Ovary (tissue), 9 donors: ENCODE data around the gene CRYGB. TPM values are rescaled to one million over a fixed set of nuclear protein-coding genes. Genes with fewer than 3 reads are reported as not detected.
"Not testable (repeated sequence)": the region's sequence is repeated elsewhere in the genome, so short reads cannot be mapped to it uniquely, and the experiment has no call there.

ENCODE experiments used
- DNase-seq, 5 donors: peaks; one replicate each; pipeline ENCODE4 v3.0.0-alpha.2; 2019 to 2020
- H3K27ac ChIP-seq, 2 donors: fragments of 200-600 bp; one replicate each; pipeline versions ENCODE4 v1.5.1 to v1.8.0; 2019 to 2022
- H3K27me3 ChIP-seq: fragments of 200-600 bp; one replicate; pipeline ENCODE4 v1.8.0; 2022
- H3K36me3 ChIP-seq: fragments of 200-600 bp; sonication (generic); one replicate; pipeline ENCODE4 v1.5.1; 2019
- H3K4me1 ChIP-seq: one replicate; pipeline ENCODE4 v1.8.1; 2013; ENCODE audit warnings: mild to moderate bottlenecking, moderate library complexity; ENCODE audit not compliant: insufficient read depth
- H3K4me3 ChIP-seq: fragments of 200-600 bp; sonication (generic); one replicate; pipeline ENCODE4 v1.5.1; 2017
- H3K9me3 ChIP-seq, 2 donors: fragments of 200-600 bp in 1 of 2; sonication (generic) in 1 of 2; one replicate each; pipeline versions ENCODE4 v1.5.1 to v1.8.1; 2013 to 2019; ENCODE audit warnings: mild to moderate bottlenecking in 1 of 2, moderate library complexity in 1 of 2
- EP300 ChIP-seq: sonication (generic); formaldehyde crosslinking; IDR thresholded peaks from one replicate; pipeline ENCODE4 v1.6.1; 2017; ENCODE audit warnings: antibody characterized with exemption
- POLR2A ChIP-seq: fragments of 450-650 bp; IDR thresholded peaks from one replicate; pipeline ENCODE4 v1.6.1; 2017; ENCODE audit warnings: antibody characterized with exemption, mild to moderate bottlenecking, moderate library complexity
- WGBS, 3 donors: extraction: QIAGEN DNeasy Blood & Tissue Kit in 1 of 3; methylation state at CpG; one replicate each; pipeline versions ENCODE4 v1.1.5 to v1.1.7; 2013 to 2017; 5-methylcytosine and 5-hydroxymethylcytosine counted together
- intact Hi-C, 4 donors: fragments of 100-400 bp; cut with DNase I; formaldehyde crosslinking; loops; one replicate each; pipeline versions ENCODE4 v1.11.0 to v1.15.1; 2022 to 2023
- polyA plus RNA-seq, 2 donors: library from polyadenylated mRNA; stranded (reverse); fragments of 200-250 nt in 1 of 2; fragments of 350-450 nt in 1 of 2; fragmentation: Illumina TruSeq in 1 of 2; extraction: RNeasy Lipid Tissue Mini Kit (QIAGEN cat#74804) in 1 of 2; gene quantifications; one replicate each; pipeline ENCODE4 v1.2.3, GENCODE V29; 2013 to 2014
- total RNA-seq, 7 donors: library from RNA; depleted of rRNA in 2 of 7; stranded (reverse); fragments of >200 nt in 2 of 7; fragmentation: NEBNext Ultra II Directional in 3 of 7; extraction: Animal tissue kit (Norgen Biotek cat#: 25700) in 3 of 7; gene quantifications; one replicate each; pipeline versions ENCODE4 v1.1.0 to v1.2.4, GENCODE V29; 2016 to 2023
- TF ChIP-seq, protein P1 (sequence below), 3 donors: fragments of 450-650 bp in 2 of 3; fragments of 200-600 bp in 1 of 3; IDR thresholded peaks; one replicate each; pipeline versions ENCODE4 v1.5.1 to v1.8.0; 2016 to 2022; ENCODE audit warnings: antibody characterized with exemption in 3 of 3, mild to moderate bottlenecking in 1 of 3
- donor health status: DM: no; HTN: no; CAD: no; lungs with moderate emphysema.
- donor health status: DM: no; HTN: no; CAD: no.
- donor health status: Bipolar disorder and iron deficiency.
- donor health status: DM: yes; HTN: yes; CAD: no.
- donor health status: DM: no; HTN: no; CAD: no.
- donor health status: DM: yes; HTN: yes; CAD: no.

The CRYGB gene
- total and polyA plus RNA-seq, 9 donors = not detected

DNA sequence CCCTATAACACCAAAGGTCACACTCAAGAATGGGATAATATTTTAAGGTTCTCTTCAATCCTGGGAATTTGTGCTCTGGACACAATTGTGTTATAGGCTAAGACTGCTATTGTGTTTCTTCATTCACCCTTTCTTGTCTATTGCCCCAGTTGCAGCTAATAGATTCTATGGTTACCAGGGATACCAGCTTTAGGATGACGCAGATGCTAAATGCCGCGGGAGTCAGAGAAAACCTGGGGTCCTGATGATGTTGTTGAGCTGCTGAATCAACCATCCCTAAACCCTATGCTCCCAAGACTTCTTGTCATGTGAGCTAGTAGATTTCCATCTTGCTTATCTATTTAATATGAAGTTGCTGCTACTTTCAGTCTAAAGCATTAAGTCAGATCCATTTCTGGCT is 27.0 kb downstream of the CRYGB start:
- Histone ChIP-seq H3K27ac (no peak overlapping the region), H3K27me3 (no peaks in the 10 kb centered on the region), H3K4me3 (no peak overlapping the region), H3K4me1 (no peaks in the 10 kb centered on the region), H3K9me3 (no peaks in the 10 kb centered on the region), H3K36me3 (no peaks in the 10 kb centered on the region)
- intact Hi-C loops = no loop called here
- no peak for DNase-seq
- TF ChIP-seq, protein P1, sequence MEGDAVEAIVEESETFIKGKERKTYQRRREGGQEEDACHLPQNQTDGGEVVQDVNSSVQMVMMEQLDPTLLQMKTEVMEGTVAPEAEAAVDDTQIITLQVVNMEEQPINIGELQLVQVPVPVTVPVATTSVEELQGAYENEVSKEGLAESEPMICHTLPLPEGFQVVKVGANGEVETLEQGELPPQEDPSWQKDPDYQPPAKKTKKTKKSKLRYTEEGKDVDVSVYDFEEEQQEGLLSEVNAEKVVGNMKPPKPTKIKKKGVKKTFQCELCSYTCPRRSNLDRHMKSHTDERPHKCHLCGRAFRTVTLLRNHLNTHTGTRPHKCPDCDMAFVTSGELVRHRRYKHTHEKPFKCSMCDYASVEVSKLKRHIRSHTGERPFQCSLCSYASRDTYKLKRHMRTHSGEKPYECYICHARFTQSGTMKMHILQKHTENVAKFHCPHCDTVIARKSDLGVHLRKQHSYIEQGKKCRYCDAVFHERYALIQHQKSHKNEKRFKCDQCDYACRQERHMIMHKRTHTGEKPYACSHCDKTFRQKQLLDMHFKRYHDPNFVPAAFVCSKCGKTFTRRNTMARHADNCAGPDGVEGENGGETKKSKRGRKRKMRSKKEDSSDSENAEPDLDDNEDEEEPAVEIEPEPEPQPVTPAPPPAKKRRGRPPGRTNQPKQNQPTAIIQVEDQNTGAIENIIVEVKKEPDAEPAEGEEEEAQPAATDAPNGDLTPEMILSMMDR (IDR thresholded peaks at IDR 0.05) = no peak
- TF ChIP-seq EP300 = no peak
- no peak for TF ChIP-seq POLR2A
- 96 to 99% (median 96%) methylated on average over 3 of the region's 3 CpGs for WGBS, 3 donors

DNA sequence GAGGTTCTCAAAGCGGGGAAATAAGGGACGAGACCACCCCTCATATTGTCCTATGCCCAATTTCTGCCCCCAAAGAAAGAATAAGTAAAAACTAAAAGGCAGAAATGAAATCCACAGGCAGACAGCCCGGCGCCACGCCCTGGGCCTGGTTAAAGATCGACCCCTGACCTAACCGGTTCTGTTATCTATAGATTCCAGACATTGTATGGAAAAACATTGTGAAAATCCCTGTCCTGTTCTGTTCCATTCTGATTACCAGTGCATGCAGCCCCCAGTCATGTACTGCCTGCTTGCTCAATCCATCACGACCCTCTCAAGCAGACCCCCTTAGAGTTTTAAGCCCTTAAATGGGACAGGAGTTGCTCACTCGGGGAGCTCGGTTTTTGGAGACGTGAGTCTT is 28.6 kb downstream of the CRYGB start:
- H3K36me3 ChIP-seq, intact Hi-C loops, H3K4me3 ChIP-seq, H3K27ac ChIP-seq, DNase-seq, H3K4me1 ChIP-seq, H3K27me3 ChIP-seq, H3K9me3 ChIP-seq: not testable (repeated sequence)
- 94 to 97% (median 96%) methylated on average over 11 of the region's 11 CpGs for WGBS, 3 donors

DNA sequence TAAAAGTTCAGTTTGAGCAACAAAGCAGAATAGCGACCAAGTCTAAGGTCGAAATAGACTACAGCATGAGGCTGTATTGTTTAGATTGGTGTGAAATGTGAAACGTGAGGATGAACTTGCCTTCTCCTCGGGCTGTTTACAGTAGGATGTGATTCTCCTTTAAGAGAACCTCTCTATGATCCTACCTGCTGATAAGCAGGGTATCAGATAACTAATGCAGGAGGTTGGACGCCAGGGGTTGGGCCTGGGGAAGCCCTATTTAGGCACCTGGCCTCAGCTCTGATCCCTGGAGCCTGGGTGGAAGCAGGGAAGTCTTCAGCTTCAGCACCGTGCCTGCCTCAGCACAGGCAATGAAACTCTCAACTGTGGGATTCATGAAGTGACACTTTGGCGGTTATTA is 33.0 kb downstream of the CRYGB start:
- Histone ChIP-seq H3K27ac (no peak overlapping the region), H3K4me3 (no peak overlapping the region), H3K9me3 (no peaks in the 10 kb centered on the region), H3K4me1 (no peaks in the 10 kb centered on the region), H3K27me3 (no peaks in the 10 kb centered on the region), H3K36me3 (no peaks in the 10 kb centered on the region)
- DNase-seq = no peak
- intact Hi-C loops = no loop called here
- no peak for TF ChIP-seq EP300
- TF ChIP-seq POLR2A = no peak
- TF ChIP-seq, protein P1 (IDR thresholded peaks at IDR 0.05) = no peak
- 60 to 71% (median 64%) methylated on average over 7 of the region's 7 CpGs for WGBS, 3 donors

DNA sequence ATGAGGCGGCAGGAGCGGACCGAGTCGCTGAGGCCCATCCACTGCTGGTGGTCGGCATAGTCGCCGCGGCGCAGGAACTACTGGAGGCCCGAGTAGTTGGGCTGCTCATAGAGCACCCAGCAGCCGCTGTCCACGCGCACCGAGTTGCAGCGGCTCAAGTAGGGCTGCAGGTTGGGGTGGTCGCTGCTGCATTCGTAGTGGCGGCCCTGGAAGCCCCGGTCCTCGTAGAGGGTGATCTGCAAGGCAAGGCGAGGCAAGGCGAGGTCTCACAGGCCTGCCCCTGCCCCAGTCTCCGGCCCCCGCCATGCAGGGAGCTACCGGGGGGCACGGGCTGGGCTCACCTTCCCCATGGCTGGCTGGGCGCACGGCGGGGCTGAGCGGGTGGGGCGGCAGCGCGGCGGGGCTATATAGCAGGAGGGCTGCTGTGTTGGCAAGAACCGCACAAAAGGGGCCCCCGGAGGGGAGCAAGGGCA is 33.6 kb downstream of the CRYGB start:
- 3 to 10% (median 3%) methylated on average over 21 to 36 of the region's 36 CpGs for WGBS, 3 donors
- H3K9me3 ChIP-seq, H3K36me3 ChIP-seq, intact Hi-C loops, H3K27ac ChIP-seq, H3K27me3 ChIP-seq, H3K4me3 ChIP-seq, DNase-seq, H3K4me1 ChIP-seq: not testable (repeated sequence)

DNA sequence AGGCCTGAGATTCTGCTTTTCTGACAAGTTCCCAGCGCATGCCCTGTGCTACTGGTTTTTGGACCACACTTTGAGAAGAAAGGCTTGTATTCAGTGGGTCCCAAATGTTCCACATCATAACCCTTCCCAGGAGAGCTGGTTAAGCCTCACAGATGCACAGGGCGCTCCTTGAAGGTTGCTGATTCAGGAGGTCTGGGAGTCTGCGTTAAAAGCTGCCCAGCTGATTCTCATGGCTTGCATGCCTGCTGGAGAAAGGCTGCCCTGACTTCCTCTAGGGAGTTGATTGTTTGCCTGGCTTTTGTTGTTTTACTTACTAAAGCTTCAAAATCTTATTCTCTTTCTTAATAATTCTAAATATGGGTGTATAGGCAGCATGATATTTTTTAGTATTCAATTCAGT is 42.3 kb downstream of the CRYGB start:
- H3K9me3 ChIP-seq = no peaks in the 10 kb centered on the region
- no peak overlapping the region for H3K27ac ChIP-seq
- no peaks in the 10 kb centered on the region for H3K27me3 ChIP-seq
- no peak overlapping the region for H3K4me3 ChIP-seq
- TF ChIP-seq EP300 (no peak), POLR2A (no peak)
- TF ChIP-seq, protein P1 (IDR thresholded peaks at IDR 0.05) = no peak
- no peaks in the 10 kb centered on the region for H3K4me1 ChIP-seq
- H3K36me3 ChIP-seq = no peaks in the 10 kb centered on the region
- intact Hi-C loops = loop anchor here in 2 of 4 donors (10.0 kb wide), 1 partner anchor 151 kb away; the partner anchor contains the start of gene IDH1 (in 2 of the 2)
- WGBS, 3 donors = 75 to 80% (median 76%) methylated on average over 3 of the region's 3 CpGs
- no peak for DNase-seq
